Ishikawa (cell line): Measurements from ENCODE around the gene RAPGEF5.

Experiments used
- CEBPB ChIP-seq: IDR thresholded peaks from 2 replicates; pipeline ENCODE4 v1.6.1; 2012
- CREB1 ChIP-seq: IDR thresholded peaks from 2 replicates; pipeline ENCODE4 v1.6.1; 2012; ENCODE audit warnings: low read depth
- EGR1 ChIP-seq: IDR thresholded peaks from 2 replicates; pipeline ENCODE4 v1.6.1; 2012
- EP300 ChIP-seq: IDR thresholded peaks from 2 replicates; pipeline ENCODE4 v1.6.1; 2012; ENCODE audit warnings: borderline replicate concordance
- NFIC ChIP-seq: IDR thresholded peaks from 2 replicates; pipeline ENCODE4 v1.6.1; 2012
- RAD21 ChIP-seq: IDR thresholded peaks from 2 replicates; pipeline ENCODE4 v1.6.1; 2012; ENCODE audit warnings: low read depth
- REST ChIP-seq: IDR thresholded peaks from 2 replicates; pipeline ENCODE4 v1.6.1; 2012; ENCODE audit warnings: low read depth, mild to moderate bottlenecking
- TAF1 ChIP-seq: IDR thresholded peaks from 2 replicates; pipeline ENCODE4 v1.6.1; 2012; ENCODE audit warnings: low read depth, mild to moderate bottlenecking
- TCF12 ChIP-seq: IDR thresholded peaks from 2 replicates; pipeline ENCODE4 v1.6.1; 2012; ENCODE audit warnings: low read depth
- TEAD4 ChIP-seq: IDR thresholded peaks from 2 replicates; pipeline ENCODE4 v1.6.1; 2012
- USF1 ChIP-seq: IDR thresholded peaks from 2 replicates; pipeline ENCODE4 v1.6.1; 2012
- YY1 ChIP-seq: IDR thresholded peaks from 2 replicates; pipeline ENCODE4 v1.6.1; 2012; ENCODE audit warnings: low read depth
- ZBTB7A ChIP-seq: IDR thresholded peaks from 2 replicates; pipeline ENCODE4 v1.6.1; 2012; ENCODE audit warnings: low read depth
- TF ChIP-seq, protein P1 (sequence below): IDR thresholded peaks from 2 replicates; pipeline ENCODE4 v1.6.1; 2012

- no peak for TF ChIP-seq EGR1
- no peak for TF ChIP-seq RAD21
- TF ChIP-seq REST, result no peak
- TF ChIP-seq EP300, result no peak
- TF ChIP-seq TAF1, result no peak
- TF ChIP-seq ZBTB7A, result no peak
- TF ChIP-seq CEBPB, result no peak
- no peak for TF ChIP-seq TEAD4
- no peak for TF ChIP-seq NFIC
- no peak for TF ChIP-seq TCF12
- no peak for TF ChIP-seq USF1
- TF ChIP-seq, protein P1, sequence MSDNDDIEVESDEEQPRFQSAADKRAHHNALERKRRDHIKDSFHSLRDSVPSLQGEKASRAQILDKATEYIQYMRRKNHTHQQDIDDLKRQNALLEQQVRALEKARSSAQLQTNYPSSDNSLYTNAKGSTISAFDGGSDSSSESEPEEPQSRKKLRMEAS, result no peak
- no peak for TF ChIP-seq YY1
- no peak for TF ChIP-seq CREB1
Measured at GRCh38 chr7:22197376-22197775, 159.6 kb downstream of the RAPGEF5 start.
